H9 (cell line): Measurements from ENCODE around the gene SRRD. TPM values are rescaled to one million over a fixed set of nuclear protein-coding genes. Genes with fewer than 3 reads are reported as not detected.

Source experiments
- DNase-seq: peaks from one replicate; pipeline ENCODE4 v3.0.0-alpha.2; 2017
- H2AFZ ChIP-seq: one replicate; pipeline ENCODE4 v1.6.1; 2013; ENCODE audit warnings: mild to moderate bottlenecking, low read length, control low read depth, moderate library complexity
- H2AK5ac ChIP-seq: 2 replicates; pipeline ENCODE4 v1.6.1; 2013; ENCODE audit warnings: low read length, control low read depth, mixed read lengths; ENCODE audit not compliant: insufficient read length
- H2BK120ac ChIP-seq: one replicate; pipeline ENCODE4 v1.6.1; 2013; ENCODE audit warnings: low read depth, mild to moderate bottlenecking, low read length, control low read depth, inconsistent platforms; ENCODE audit not compliant: poor library complexity, severe bottlenecking
- H2BK12ac ChIP-seq: 2 replicates; pipeline ENCODE4 v1.6.1; 2013; ENCODE audit warnings: low read length, control low read depth, mixed read lengths, low read depth; ENCODE audit not compliant: insufficient read length
- H2BK15ac ChIP-seq: 2 replicates; pipeline ENCODE4 v1.6.1; 2013; ENCODE audit warnings: low read depth, low read length, control low read depth
- H2BK20ac ChIP-seq: one replicate; pipeline ENCODE4 v1.6.1; 2013; ENCODE audit warnings: low read depth, mild to moderate bottlenecking, low read length, control low read depth, inconsistent platforms; ENCODE audit not compliant: poor library complexity, severe bottlenecking
- H2BK5ac ChIP-seq: 2 replicates; pipeline ENCODE4 v1.6.1; 2013; ENCODE audit warnings: low read length, control low read depth, mixed read lengths; ENCODE audit not compliant: insufficient read length
- H3K14ac ChIP-seq: 2 replicates; pipeline ENCODE4 v1.6.1; 2013; ENCODE audit warnings: low read length, control low read depth; ENCODE audit not compliant: insufficient read depth
- H3K18ac ChIP-seq: 2 replicates; pipeline ENCODE4 v1.6.1; 2013; ENCODE audit warnings: low read depth, mild to moderate bottlenecking, mixed read lengths, low read length, control low read depth; ENCODE audit not compliant: insufficient read length
- H3K23ac ChIP-seq: 2 replicates; pipeline ENCODE4 v1.6.1; 2013; ENCODE audit warnings: low read length, control low read depth, mixed read lengths, low read depth; ENCODE audit not compliant: insufficient read length
- H3K23me2 ChIP-seq: 2 replicates; pipeline ENCODE4 v1.6.1; 2013; ENCODE audit warnings: low read depth, mild to moderate bottlenecking, mixed read lengths, low read length, control low read depth; ENCODE audit not compliant: insufficient read length, poor library complexity, severe bottlenecking
- H3K27ac ChIP-seq: 2 replicates; pipeline ENCODE4 v1.5.1; 2013; ENCODE audit warnings: low read length, control low read depth, mixed read lengths, low read depth; ENCODE audit not compliant: insufficient read length
- H3K27me3 ChIP-seq: 2 replicates; pipeline ENCODE4 v1.6.1; 2013; ENCODE audit warnings: low read length, control low read depth, inconsistent platforms; ENCODE audit not compliant: insufficient read depth
- H3K4ac ChIP-seq: 2 replicates; pipeline ENCODE4 v1.6.1; 2013; ENCODE audit warnings: low read depth, mild to moderate bottlenecking, control low read depth, inconsistent platforms, low read length, moderate library complexity
- H3K4me1 ChIP-seq: 2 replicates; pipeline ENCODE4 v1.6.1; 2013; ENCODE audit warnings: low read length, control low read depth, inconsistent platforms; ENCODE audit not compliant: insufficient read depth
- H3K4me2 ChIP-seq: 2 replicates; pipeline ENCODE4 v1.6.1; 2013; ENCODE audit warnings: low read length, control low read depth, mixed read lengths; ENCODE audit not compliant: insufficient read length, insufficient read depth
- H3K56ac ChIP-seq: 2 replicates; pipeline ENCODE4 v1.6.1; 2013; ENCODE audit warnings: low read depth, mild to moderate bottlenecking, mixed read lengths, low read length, control low read depth; ENCODE audit not compliant: insufficient read length
- H3K79me1 ChIP-seq: 2 replicates; pipeline ENCODE4 v1.6.1; 2013; ENCODE audit warnings: low read depth, mild to moderate bottlenecking, moderate library complexity, low read length, control low read depth, inconsistent platforms; ENCODE audit not compliant: insufficient read depth, poor library complexity, severe bottlenecking
- H3K79me2 ChIP-seq: 2 replicates; pipeline ENCODE4 v1.6.1; 2013; ENCODE audit warnings: low read length, control low read depth, inconsistent platforms; ENCODE audit not compliant: insufficient read depth
- H3K9ac ChIP-seq: 2 replicates; pipeline ENCODE4 v1.6.1; 2013; ENCODE audit warnings: low read length, control low read depth, mixed read lengths; ENCODE audit not compliant: insufficient read length; ENCODE audit errors: extremely low read depth
- H3K9me3 ChIP-seq: one replicate; pipeline ENCODE4 v1.6.1; 2013; ENCODE audit warnings: low read depth, low read length, inconsistent platforms; ENCODE audit not compliant: control insufficient read depth
- H3T11ph ChIP-seq: one replicate; pipeline ENCODE4 v1.6.1; 2013; ENCODE audit warnings: mild to moderate bottlenecking, low read length, control low read depth, inconsistent platforms
- H4K20me1 ChIP-seq: one replicate; pipeline ENCODE4 v1.6.1; 2013; ENCODE audit not compliant: control insufficient read depth, insufficient read length, insufficient read depth
- H4K5ac ChIP-seq: 2 replicates; pipeline ENCODE4 v1.6.1; 2013; ENCODE audit warnings: low read depth, mild to moderate bottlenecking, mixed read lengths, low read length, control low read depth; ENCODE audit not compliant: insufficient read length
- H4K8ac ChIP-seq: replicated peaks from 2 replicates; pipeline ENCODE4 v1.6.1; 2013; ENCODE audit warnings: low read length, control low read depth, mixed read lengths, low read depth; ENCODE audit not compliant: insufficient read length
- H4K91ac ChIP-seq: 2 replicates; pipeline ENCODE4 v1.6.1; 2013; ENCODE audit warnings: low read depth, mild to moderate bottlenecking, moderate library complexity, mixed read lengths, low read length, control low read depth; ENCODE audit not compliant: insufficient read length
- H3K27ac Mint-ChIP-seq, 3 experiments: 2 replicates in 2 of 3; 3 replicates in 1 of 3; pipeline ENCODE4 v1.8.0; 2020 to 2021; ENCODE audit warnings: mixed read lengths in 3 of 3, mild to moderate bottlenecking in 1 of 3, moderate library complexity in 1 of 3
- H3K27me3 Mint-ChIP-seq: 2 replicates; pipeline ENCODE4 v1.8.0; 2021; ENCODE audit warnings: low read depth, mild to moderate bottlenecking, moderate library complexity, mixed read lengths
- H3K36me3 Mint-ChIP-seq, 3 experiments: 2 replicates in 2 of 3; 3 replicates in 1 of 3; pipeline ENCODE4 v1.8.0; 2020 to 2021; ENCODE audit warnings: low read depth in 3 of 3, mixed read lengths in 3 of 3; ENCODE audit not compliant: insufficient read depth in 1 of 3
- H3K4me1 Mint-ChIP-seq, 2 experiments: 2 replicates each; pipeline ENCODE4 v1.8.0; 2020; ENCODE audit warnings: mixed read lengths in 2 of 2
- H3K4me3 Mint-ChIP-seq, 2 experiments: 2 replicates in 1 of 2; 3 replicates in 1 of 2; pipeline ENCODE4 v1.8.0; 2020 to 2021; ENCODE audit warnings: mild to moderate bottlenecking in 2 of 2, mixed read lengths in 2 of 2, moderate library complexity in 1 of 2
- H3K9me3 Mint-ChIP-seq, 2 experiments: 2 replicates in 1 of 2; 3 replicates in 1 of 2; pipeline ENCODE4 v1.8.0; 2020; ENCODE audit warnings: mild to moderate bottlenecking in 2 of 2, mixed read lengths in 2 of 2, moderate library complexity in 1 of 2
- CTCF ChIP-seq: fragments of 200-600 bp; sonication (generic); conservative IDR thresholded peaks from 3 replicates; pipeline ENCODE4 v1.8.0; 2021; ENCODE audit warnings: antibody characterized with exemption, mild to moderate bottlenecking
- WGBS: extraction: QIAGEN DNeasy Blood & Tissue Kit; methylation state at CpG from one replicate; pipeline ENCODE4 v1.1.7; 2013; ENCODE audit warnings: missing lambda C conversion rate, low lambda C conversion rate, mixed read lengths; ENCODE audit not compliant: insufficient read length; ENCODE audit errors: extremely low coverage; 5-methylcytosine and 5-hydroxymethylcytosine counted together
- total RNA-seq: library from RNA; stranded (reverse); gene quantifications from 2 replicates; pipeline ENCODE4 v1.2.1, GENCODE V29; 2021

The SRRD gene
- total RNA-seq, 1 experiment from 2014 or later: 36.0 TPM

GRCh38 chr22:26452236-26453016 lies 31.3 kb upstream of the SRRD start:
- no peak for DNase-seq
- H2AFZ ChIP-seq: no peak overlapping the region
- no peak overlapping the region for H3K4me3 Mint-ChIP-seq

More at GRCh38 chr22:26452236-26453016, 31.3 kb upstream of the SRRD start:
- Mint-ChIP-seq H3K27me3 (no peaks in the 10 kb centered on the region), H3K9me3 (no peaks in the 10 kb centered on the region), H3K27ac (0 out of 7 replicates have a peak overlapping the region, but pooled peaks of 1 of the 3 experiments have one; percentile 61), H3K4me1 (no peaks in the 10 kb centered on the region), H3K36me3 (peaks cover 16 to 47% (median 46%) of the 10 kb centered on the region in 3 experiments; a peak in 6 of 7 replicates)
- no peaks in the 10 kb centered on the region for H3K23me2 ChIP-seq
- H2BK15ac ChIP-seq: no peak overlapping the region
- no peak overlapping the region for H2AK5ac ChIP-seq
- no CpG with 5 or more reads among the region's 23 CpGs for WGBS
- no peak overlapping the region for H3K4me2 ChIP-seq
- no peak overlapping the region for H3K27ac ChIP-seq
- H2BK5ac ChIP-seq: no peak overlapping the region
- H2BK120ac ChIP-seq: no peak overlapping the region
- H4K8ac ChIP-seq: no peak overlapping the region
- no peaks in the 10 kb centered on the region for H3K27me3 ChIP-seq
- H3K79me1 ChIP-seq: no peaks in the 10 kb centered on the region
- H3K4ac ChIP-seq: no peak overlapping the region
- no peak for TF ChIP-seq CTCF
- H4K20me1 ChIP-seq: no peaks in the 10 kb centered on the region
- H2BK20ac ChIP-seq: no peak overlapping the region
- no peaks in the 10 kb centered on the region for H3K4me1 ChIP-seq
- H3K9me3 ChIP-seq: no peaks in the 10 kb centered on the region
- no peak overlapping the region for H2BK12ac ChIP-seq
- no peak overlapping the region for H3T11ph ChIP-seq
- no peak overlapping the region for H3K9ac ChIP-seq
- H3K18ac ChIP-seq: no peak overlapping the region
- no peak overlapping the region for H4K5ac ChIP-seq
- H3K56ac ChIP-seq: no peak overlapping the region
- no peaks in the 10 kb centered on the region for H3K79me2 ChIP-seq
- H4K91ac ChIP-seq: no peak overlapping the region
- no peak overlapping the region for H3K14ac ChIP-seq
- H3K23ac ChIP-seq: no peak overlapping the region
